Measurements from ENCODE around the gene CACNG5. TPM values are rescaled to one million over a fixed set of nuclear protein-coding genes. Genes with fewer than 3 reads are reported as not detected.

The CACNG5 gene
- total and polyA plus RNA-seq, 2 experiments from 2014 or later = 1.8 to 3.3 TPM

GRCh38 chr17:66865151-66865550 is 30.2 kb downstream of the CACNG5 start:
- no peaks in the 10 kb centered on the region for H3K36me3 ChIP-seq (ENCODE audit: insufficient read depth)
- no peak overlapping the region for H3K4me3 Mint-ChIP-seq
- H4K20me1 ChIP-seq (replicated peaks; ENCODE audit: insufficient read depth) = no peaks in the 10 kb centered on the region
- no peaks in the 10 kb centered on the region for H3K4me1 Mint-ChIP-seq
- DNase-seq (ENCODE audit: low spot score) (no peak), ATAC-seq (no peak)
- no peaks in the 10 kb centered on the region for H3K4me1 ChIP-seq (ENCODE audit: insufficient read depth)
- no peak overlapping the region for H3K27ac Mint-ChIP-seq
- no peaks in the 10 kb centered on the region for H3K27me3 ChIP-seq (ENCODE audit: insufficient read depth)
- H2AFZ ChIP-seq = no peak overlapping the region
- no peak for TF ChIP-seq ZNF331 (CRISPR knock-in tag; IDR thresholded peaks at IDR 0.05; ENCODE audit: low read depth)
- TF ChIP-seq CTCF (conservative IDR thresholded peaks at IDR 0.05; ENCODE audit: low read depth in 2 of 2) = no peak
- no peak for TF ChIP-seq STAT1 (IDR thresholded peaks at IDR 0.05; ENCODE audit: unreplicated experiment)
- no peak for TF ChIP-seq CREB1 (CRISPR knock-in tag; IDR thresholded peaks at IDR 0.05; ENCODE audit: low read depth)
- TF ChIP-seq REST (IDR thresholded peaks at IDR 0.05; ENCODE audit: unreplicated experiment) = no peak
- no peak for TF ChIP-seq NANOG (IDR thresholded peaks at IDR 0.05; ENCODE audit: borderline replicate concordance)
- TF ChIP-seq JUNB (IDR thresholded peaks at IDR 0.05; ENCODE audit: unreplicated experiment) = no peak
- no peak for TF ChIP-seq POLR2AphosphoS5 (IDR thresholded peaks at IDR 0.05; ENCODE audit: low read depth)
- no peak for TF ChIP-seq EZH2phosphoT487 (IDR thresholded peaks at IDR 0.05; ENCODE audit: unreplicated experiment)
- H3K9me3 Mint-ChIP-seq = peaks cover 26% of the 10 kb centered on the region
- no peaks in the 10 kb centered on the region for H3K9me2 ChIP-seq (ENCODE audit: insufficient read depth)
- no peak overlapping the region for H3K27ac ChIP-seq (ENCODE audit: low read depth)
- no peak overlapping the region for H3K4me2 ChIP-seq
- peaks cover 9% of the 10 kb centered on the region; the same call in 2 of the 3 replicates for H3K36me3 Mint-ChIP-seq (ENCODE audit: low read depth)
- no peak overlapping the region for H3K4me3 ChIP-seq
- peaks cover 2% of the 10 kb centered on the region for H3K27me3 Mint-ChIP-seq (ENCODE audit: insufficient read depth, low read depth, poor library complexity)
- no peaks in the 10 kb centered on the region for H3K79me2 ChIP-seq (replicated peaks; ENCODE audit: insufficient read depth)
- H3F3A ChIP-seq (replicated peaks; ENCODE audit: low read depth) = no peaks in the 10 kb centered on the region

GRCh38 chr17:66873962-66874361 is 39.0 kb downstream of the CACNG5 start:
- Mint-ChIP-seq H3K27me3 (ENCODE audit: insufficient read depth, low read depth, poor library complexity) (no peaks in the 10 kb centered on the region), H3K36me3 (ENCODE audit: low read depth) (peaks cover 12% of the 10 kb centered on the region), H3K27ac (no peak overlapping the region), H3K4me1 (no peaks in the 10 kb centered on the region; the same call in 2 of the 3 replicates), H3K4me3 (no peak overlapping the region), H3K9me3 (peaks cover 14% of the 10 kb centered on the region)
- Histone ChIP-seq H3K79me2 (replicated peaks; ENCODE audit: insufficient read depth) (no peaks in the 10 kb centered on the region), H3F3A (replicated peaks; ENCODE audit: low read depth) (no peaks in the 10 kb centered on the region), H3K27me3 (ENCODE audit: insufficient read depth) (no peaks in the 10 kb centered on the region), H3K9me2 (ENCODE audit: insufficient read depth) (no peaks in the 10 kb centered on the region), H3K27ac (ENCODE audit: low read depth) (no peak overlapping the region), H3K4me3 (no peak overlapping the region), H3K36me3 (ENCODE audit: insufficient read depth) (no peaks in the 10 kb centered on the region), H3K4me2 (no peak overlapping the region), H3K4me1 (ENCODE audit: insufficient read depth) (no peaks in the 10 kb centered on the region), H4K20me1 (replicated peaks; ENCODE audit: insufficient read depth) (no peaks in the 10 kb centered on the region; the same call in 1 of the 2 replicates), H2AFZ (no peak overlapping the region)
- ATAC-seq (no peak), DNase-seq (ENCODE audit: low spot score) (no peak)
- TF ChIP-seq NANOG (IDR thresholded peaks at IDR 0.05; ENCODE audit: borderline replicate concordance) = no peak
- no peak for TF ChIP-seq POLR2AphosphoS5 (IDR thresholded peaks at IDR 0.05; ENCODE audit: low read depth)
- no peak for TF ChIP-seq CREB1 (CRISPR knock-in tag; IDR thresholded peaks at IDR 0.05; ENCODE audit: low read depth)
- TF ChIP-seq EZH2 (IDR thresholded peaks at IDR 0.05; ENCODE audit: low read depth, unreplicated experiment) = no peak
- TF ChIP-seq JUNB (IDR thresholded peaks at IDR 0.05; ENCODE audit: unreplicated experiment) = no peak
- TF ChIP-seq REST (IDR thresholded peaks at IDR 0.05; ENCODE audit: unreplicated experiment) = no peak
- TF ChIP-seq ETS1 (IDR thresholded peaks at IDR 0.05) = no peak

All from GM23338 (cell line).